Measurements from ENCODE around the gene LRRC10B.

DNA sequence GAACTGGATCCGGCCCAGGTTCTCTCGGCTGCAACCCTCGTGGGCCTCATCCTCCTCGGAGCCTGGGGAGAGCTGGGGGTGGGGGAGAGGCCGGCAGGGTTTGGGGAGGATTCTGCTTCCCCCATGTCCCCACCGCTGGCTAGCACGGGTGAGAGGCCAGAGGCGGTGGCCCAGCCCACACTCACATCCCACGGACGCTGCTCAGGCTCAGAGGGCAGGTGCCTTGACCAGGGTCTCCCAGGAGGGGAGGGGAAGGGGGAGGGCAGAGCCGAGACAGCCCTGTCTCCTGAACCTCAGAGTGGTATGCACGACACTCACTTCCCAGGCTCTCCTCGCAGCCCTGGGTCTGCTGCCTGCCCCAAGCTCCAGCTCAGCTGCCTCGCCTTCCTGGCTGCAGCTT, 19.6 kb downstream of the LRRC10B start:
- no peak for TF ChIP-seq CTCF (IDR thresholded peaks at IDR 0.05)
- TF ChIP-seq POLR2A (IDR thresholded peaks at IDR 0.05): no peak
